PFSK-1 (cell line): ENCODE data around the gene WDFY3.

Experiments
- FOXP2 ChIP-seq: optimal IDR thresholded peaks from 2 replicates; pipeline ENCODE3; 2011; ENCODE audit warnings: borderline replicate concordance, control low read depth, inconsistent platforms; ENCODE audit not compliant: insufficient read depth; ENCODE audit errors: extremely low read length, extremely low read depth
- POLR2AphosphoS5 ChIP-seq: IDR thresholded peaks from 2 replicates; pipeline ENCODE4 v1.6.1; 2012; ENCODE audit warnings: low read depth, mild to moderate bottlenecking, control low read depth, low read length, moderate library complexity
- REST ChIP-seq, 2 experiments: IDR thresholded peaks; 2 replicates each; pipeline versions ENCODE4 v1.6.1 to v1.8.0; 2011 to 2012; ENCODE audit warnings: low read depth in 2 of 2, low read length in 2 of 2, control low read depth in 1 of 2, inconsistent platforms in 1 of 2, mild to moderate bottlenecking in 1 of 2, moderate library complexity in 1 of 2; ENCODE audit not compliant: insufficient read depth in 1 of 2
- SIN3A ChIP-seq: IDR thresholded peaks from 2 replicates; pipeline ENCODE4 v1.6.1; 2012; ENCODE audit warnings: mild to moderate bottlenecking, low read length, moderate library complexity, borderline replicate concordance; ENCODE audit not compliant: insufficient read depth
- TAF1 ChIP-seq: IDR thresholded peaks from 2 replicates; pipeline ENCODE4 v1.6.1; 2012; ENCODE audit warnings: low read length, control low read depth, borderline replicate concordance; ENCODE audit not compliant: insufficient read depth

WDFY3 gene

GRCh38 chr4:84792366-84793301 is 173.9 kb downstream of the WDFY3 start:
- TF ChIP-seq TAF1 = no peak
- no peak for TF ChIP-seq REST (IDR thresholded peaks at IDR 0.05; ENCODE audit: insufficient read depth in 1 of 2, low read depth in 2 of 2, low read length in 2 of 2)
- TF ChIP-seq POLR2AphosphoS5 = no peak
- no peak for TF ChIP-seq SIN3A
- no peak for TF ChIP-seq FOXP2

DNA sequence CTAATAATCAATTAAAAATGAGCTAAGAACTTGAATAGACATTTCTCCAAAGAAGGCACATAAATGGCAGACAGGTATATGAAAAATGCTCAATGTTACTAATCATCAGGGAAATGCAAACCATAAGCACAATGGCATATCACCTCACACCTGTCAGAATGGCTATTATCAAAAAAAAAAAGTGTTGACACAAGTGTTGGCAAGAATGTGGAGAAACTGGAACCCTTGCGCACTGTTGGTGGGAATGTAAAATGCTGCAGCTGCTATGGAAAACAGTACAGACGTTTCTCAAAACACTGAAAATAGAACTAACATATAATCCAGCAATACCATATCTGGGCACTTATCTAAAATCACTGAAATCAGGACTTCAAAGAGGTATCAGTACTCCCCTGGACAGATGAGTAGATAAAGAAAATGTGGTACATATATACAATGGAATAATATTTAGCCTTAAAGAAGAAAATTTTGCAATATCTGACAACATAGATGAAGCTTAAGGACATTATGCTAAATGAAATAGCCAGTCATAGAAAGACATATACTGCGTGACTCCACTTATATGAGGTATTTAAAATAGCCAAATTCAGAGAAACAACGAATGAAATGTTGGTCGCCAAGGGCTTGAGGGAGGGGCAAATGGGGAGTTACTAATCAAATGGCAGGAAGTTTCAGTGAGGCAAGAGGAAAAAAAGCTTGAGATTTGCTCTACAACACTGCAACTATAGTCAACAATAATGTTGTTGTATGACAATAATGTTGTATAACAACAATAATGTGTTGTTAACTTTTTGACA is 175.5 kb downstream of the WDFY3 start:
- TF ChIP-seq TAF1 = no peak
- TF ChIP-seq REST (IDR thresholded peaks at IDR 0.05; ENCODE audit: insufficient read depth in 1 of 2, low read depth in 2 of 2, low read length in 2 of 2) = no peak
- no peak for TF ChIP-seq SIN3A
- TF ChIP-seq FOXP2 = no peak

DNA sequence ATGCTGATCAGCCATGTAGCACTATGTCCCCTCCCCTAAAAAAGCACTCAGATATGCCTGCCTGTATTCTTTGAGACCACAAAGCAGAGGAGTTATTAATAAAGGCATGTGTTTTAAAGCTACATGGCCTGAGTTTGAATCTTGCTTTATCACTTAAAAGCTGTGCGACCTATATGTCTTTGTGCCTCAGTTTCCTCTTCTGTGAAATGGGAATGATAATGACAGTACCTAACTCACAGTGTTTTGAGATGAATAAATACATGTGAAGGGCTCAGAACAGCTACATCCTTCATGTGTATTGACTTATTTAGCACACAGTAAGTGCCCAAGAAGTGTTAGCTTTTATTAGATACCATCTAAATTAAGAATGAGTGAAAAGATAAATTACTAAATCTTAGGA is 180.0 kb downstream of the WDFY3 start:
- TF ChIP-seq SIN3A (no peak), FOXP2 (no peak), TAF1 (no peak), REST (IDR thresholded peaks at IDR 0.05; ENCODE audit: insufficient read depth in 1 of 2, low read depth in 2 of 2, low read length in 2 of 2) (no peak), POLR2AphosphoS5 (no peak)

DNA sequence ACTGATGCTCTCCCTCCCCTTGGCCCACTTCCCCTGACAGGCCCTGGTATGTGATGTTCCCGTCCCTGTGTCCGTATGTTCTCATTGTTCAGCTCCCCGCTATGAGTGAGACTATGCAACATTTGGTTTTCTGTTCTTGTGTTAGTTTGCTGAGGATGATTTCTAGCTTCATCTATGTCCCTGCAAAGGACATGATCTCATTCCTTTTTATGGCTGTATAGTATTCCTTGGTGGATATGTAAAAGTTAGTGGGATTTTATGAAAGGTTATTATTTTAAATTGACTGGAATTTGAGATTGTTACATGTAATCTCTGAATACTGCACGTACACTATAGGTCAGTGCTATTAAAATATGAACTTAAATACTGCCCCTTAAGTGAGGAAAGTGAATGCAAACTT is 184.0 kb downstream of the WDFY3 start:
- TF ChIP-seq SIN3A = no peak
- no peak for TF ChIP-seq TAF1
- TF ChIP-seq POLR2AphosphoS5 = no peak
- no peak for TF ChIP-seq FOXP2
- no peak for TF ChIP-seq REST (IDR thresholded peaks at IDR 0.05; ENCODE audit: insufficient read depth in 1 of 2, low read depth in 2 of 2, low read length in 2 of 2)
